Measurements from ENCODE around the gene CFAP410.
"Not testable (repeated sequence)": the region's sequence is repeated elsewhere in the genome, so short reads cannot be mapped to it uniquely, and the experiment has no call there.

Gene CFAP410

GRCh38 chr21:44310628-44311507, 28.3 kb downstream of the CFAP410 start:
- peaks cover 0 to 9% (median 6%) of the 10 kb centered on the region in 5 donors for H3K4me1 ChIP-seq (ENCODE audit: control insufficient read depth in 5 of 5, insufficient read depth in 5 of 5, low read length in 5 of 5)
- H3K27me3 ChIP-seq (ENCODE audit: control insufficient read depth in 5 of 5, insufficient read depth in 4 of 5, low read length in 5 of 5), result no peaks in the 10 kb centered on the region
- H3K9ac ChIP-seq (ENCODE audit: low read length in 5 of 5), result no peak overlapping the region
- H3K4me3 ChIP-seq (ENCODE audit: low read depth in 1 of 5, low read length in 5 of 5), result no peak overlapping the region
- H3K9me3 ChIP-seq (ENCODE audit: control insufficient read depth in 5 of 5, low read length in 5 of 5), result no peaks in the 10 kb centered on the region
- no peak overlapping the region for H3K27ac ChIP-seq (ENCODE audit: low read depth, low read length)
- H3K36me3 ChIP-seq (ENCODE audit: control insufficient read depth in 5 of 5, insufficient read depth in 5 of 5, low read length in 5 of 5), result peaks cover 0 to 87% (median 74%) of the 10 kb centered on the region in 5 donors

- Histone ChIP-seq H3K9me3 (ENCODE audit: control insufficient read depth in 5 of 5, low read length in 5 of 5) (no peaks in the 10 kb centered on the region), H3K4me1 (ENCODE audit: control insufficient read depth in 5 of 5, insufficient read depth in 5 of 5, low read length in 5 of 5) (peaks cover 6 to 43% (median 41%) of the 10 kb centered on the region in 5 donors), H3K9ac (ENCODE audit: low read length in 5 of 5) (peak overlapping the region in 1 of 5 donors; percentile 27), H3K4me3 (ENCODE audit: low read depth in 1 of 5, low read length in 5 of 5) (no peak overlapping the region), H3K27me3 (ENCODE audit: control insufficient read depth in 5 of 5, insufficient read depth in 4 of 5, low read length in 5 of 5) (no peaks in the 10 kb centered on the region), H3K36me3 (ENCODE audit: control insufficient read depth in 5 of 5, insufficient read depth in 5 of 5, low read length in 5 of 5) (peaks cover 0 to 51% (median 42%) of the 10 kb centered on the region in 5 donors), H3K27ac (ENCODE audit: low read depth, low read length) (no peak overlapping the region)
Observed at GRCh38 chr21:44306936-44307704, 32.1 kb downstream of the CFAP410 start.

DNA sequence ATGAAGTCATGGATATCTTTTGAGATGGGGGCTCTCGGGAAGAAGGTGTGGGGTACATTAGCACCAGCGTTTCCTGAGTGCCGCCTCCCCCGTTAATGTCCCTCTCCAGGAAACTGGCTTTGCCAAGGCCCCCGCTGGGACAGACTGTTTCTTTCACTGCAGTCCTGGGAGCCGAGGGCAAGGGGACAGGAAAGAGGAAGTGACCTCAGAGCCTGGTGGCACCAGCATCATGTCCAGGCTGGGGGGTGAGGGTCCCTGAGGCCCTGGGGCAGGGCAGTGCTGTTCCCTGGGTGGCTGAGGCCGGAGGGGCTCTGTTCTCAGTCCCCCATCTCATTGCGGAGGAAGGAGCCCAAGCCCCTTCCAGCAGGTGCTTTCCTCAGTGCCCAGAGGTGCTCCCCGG, 33.5 kb downstream of the CFAP410 start:
- Histone ChIP-seq H3K9ac (ENCODE audit: low read length in 5 of 5) (no peak overlapping the region), H3K27ac (ENCODE audit: low read depth, low read length) (no peak overlapping the region), H3K27me3 (ENCODE audit: control insufficient read depth in 5 of 5, insufficient read depth in 4 of 5, low read length in 5 of 5) (no peaks in the 10 kb centered on the region), H3K4me1 (ENCODE audit: control insufficient read depth in 5 of 5, insufficient read depth in 5 of 5, low read length in 5 of 5) (peaks cover 6 to 57% (median 55%) of the 10 kb centered on the region in 5 donors), H3K9me3 (ENCODE audit: control insufficient read depth in 5 of 5, low read length in 5 of 5) (no peaks in the 10 kb centered on the region), H3K4me3 (ENCODE audit: low read depth in 1 of 5, low read length in 5 of 5) (no peak overlapping the region), H3K36me3 (ENCODE audit: control insufficient read depth in 5 of 5, insufficient read depth in 5 of 5, low read length in 5 of 5) (peaks cover 0 to 36% (median 28%) of the 10 kb centered on the region in 5 donors)

GRCh38 chr21:44304877-44305293, 34.3 kb downstream of the CFAP410 start:
- Histone ChIP-seq H3K4me1 (ENCODE audit: control insufficient read depth in 5 of 5, insufficient read depth in 5 of 5, low read length in 5 of 5) (peaks cover 6 to 60% (median 58%) of the 10 kb centered on the region in 5 donors), H3K9me3 (ENCODE audit: control insufficient read depth in 5 of 5, low read length in 5 of 5) (no peaks in the 10 kb centered on the region), H3K27me3 (ENCODE audit: control insufficient read depth in 5 of 5, insufficient read depth in 4 of 5, low read length in 5 of 5) (no peaks in the 10 kb centered on the region), H3K27ac (ENCODE audit: low read depth, low read length) (no peak overlapping the region), H3K36me3 (ENCODE audit: control insufficient read depth in 5 of 5, insufficient read depth in 5 of 5, low read length in 5 of 5) (peaks cover 0 to 28% (median 20%) of the 10 kb centered on the region in 5 donors), H3K4me3 (ENCODE audit: low read depth in 1 of 5, low read length in 5 of 5) (no peak overlapping the region), H3K9ac (ENCODE audit: low read length in 5 of 5) (no peak overlapping the region)

DNA sequence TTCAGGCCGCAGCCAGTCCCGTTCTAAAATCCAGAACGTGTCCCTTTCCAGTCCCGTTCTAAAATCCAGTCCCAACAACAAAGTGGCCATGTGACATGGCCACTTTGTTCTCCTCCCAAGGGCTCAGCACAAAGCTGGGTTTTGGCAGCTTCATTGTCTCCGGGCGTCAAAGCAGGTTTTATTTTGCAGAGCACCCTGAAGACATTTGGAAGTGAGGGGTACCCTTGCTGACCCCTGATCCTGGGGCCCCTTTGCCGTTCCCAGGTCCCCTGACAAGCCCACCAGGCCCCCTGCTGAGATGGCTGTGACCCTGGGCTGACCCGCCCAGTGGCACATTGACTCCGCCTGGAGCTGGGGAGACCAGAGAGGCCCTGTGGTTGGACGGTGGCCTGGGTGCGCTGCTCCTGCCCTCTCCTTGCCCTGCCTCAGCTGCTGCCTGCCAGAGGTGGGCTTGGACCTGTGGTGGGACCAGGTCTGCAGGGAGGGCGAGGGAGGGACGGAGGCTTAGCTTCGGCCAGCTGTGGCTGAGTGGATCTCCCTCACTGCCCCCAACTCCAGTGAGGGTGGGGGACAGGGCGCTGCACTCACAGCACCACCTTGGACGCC, 35.1 kb downstream of the CFAP410 start:
- peak overlapping the region; percentile 47 for H3K27ac ChIP-seq (ENCODE audit: low read depth, low read length)

DNA sequence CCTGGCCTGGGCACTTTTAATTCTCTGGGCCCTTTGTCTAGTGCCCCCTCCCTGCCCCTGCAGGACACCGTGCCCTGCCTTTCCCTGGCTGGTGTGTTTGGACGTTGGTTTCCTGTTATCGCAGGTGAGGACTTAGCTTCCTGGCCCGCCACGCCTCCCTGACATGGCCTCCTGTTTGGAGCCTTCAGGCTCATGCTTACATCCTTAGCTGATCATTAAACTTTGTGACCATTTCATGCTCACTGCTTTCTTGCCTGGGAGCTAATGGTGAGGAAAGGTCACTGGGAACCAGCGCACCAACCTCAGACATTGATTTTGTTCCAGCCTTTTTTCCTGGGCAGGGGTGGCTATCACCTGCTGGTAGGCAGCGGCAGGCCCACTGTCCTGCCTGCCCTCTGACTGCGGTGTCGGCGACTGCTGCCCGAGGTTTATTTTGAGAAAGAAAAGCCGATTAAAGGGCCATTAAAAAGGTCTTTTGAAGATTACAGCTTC, 35.7 kb downstream of the CFAP410 start:
- Histone ChIP-seq H3K36me3 (ENCODE audit: control insufficient read depth in 5 of 5, insufficient read depth in 5 of 5, low read length in 5 of 5) (peaks cover 0 to 20% (median 14%) of the 10 kb centered on the region in 5 donors), H3K4me1 (ENCODE audit: control insufficient read depth in 5 of 5, insufficient read depth in 5 of 5, low read length in 5 of 5) (peaks cover 6 to 68% (median 66%) of the 10 kb centered on the region in 5 donors), H3K27ac (ENCODE audit: low read depth, low read length) (peak overlapping the region; percentile 47), H3K9ac (ENCODE audit: low read length in 5 of 5) (peak overlapping the region in 2 of 5 donors; percentile 15 to 62), H3K27me3 (ENCODE audit: control insufficient read depth in 5 of 5, insufficient read depth in 4 of 5, low read length in 5 of 5) (no peaks in the 10 kb centered on the region), H3K4me3 (ENCODE audit: low read depth in 1 of 5, low read length in 5 of 5) (no peak overlapping the region), H3K9me3 (ENCODE audit: control insufficient read depth in 5 of 5, low read length in 5 of 5) (no peaks in the 10 kb centered on the region)

More for the DNA sequence above, 35.1 kb downstream of the CFAP410 start:
- no peaks in the 10 kb centered on the region for H3K27me3 ChIP-seq (ENCODE audit: control insufficient read depth in 5 of 5, insufficient read depth in 4 of 5, low read length in 5 of 5)
- no peaks in the 10 kb centered on the region for H3K9me3 ChIP-seq (ENCODE audit: control insufficient read depth in 5 of 5, low read length in 5 of 5)
- H3K4me1 ChIP-seq (ENCODE audit: control insufficient read depth in 5 of 5, insufficient read depth in 5 of 5, low read length in 5 of 5), result peaks cover 6 to 66% (median 64%) of the 10 kb centered on the region in 5 donors
- peaks cover 0 to 25% (median 18%) of the 10 kb centered on the region in 5 donors for H3K36me3 ChIP-seq (ENCODE audit: control insufficient read depth in 5 of 5, insufficient read depth in 5 of 5, low read length in 5 of 5)
- H3K4me3 ChIP-seq (ENCODE audit: low read depth in 1 of 5, low read length in 5 of 5), result no peak overlapping the region
- H3K9ac ChIP-seq (ENCODE audit: low read length in 5 of 5), result peak overlapping the region in 2 of 5 donors; percentile 15 to 62

DNA sequence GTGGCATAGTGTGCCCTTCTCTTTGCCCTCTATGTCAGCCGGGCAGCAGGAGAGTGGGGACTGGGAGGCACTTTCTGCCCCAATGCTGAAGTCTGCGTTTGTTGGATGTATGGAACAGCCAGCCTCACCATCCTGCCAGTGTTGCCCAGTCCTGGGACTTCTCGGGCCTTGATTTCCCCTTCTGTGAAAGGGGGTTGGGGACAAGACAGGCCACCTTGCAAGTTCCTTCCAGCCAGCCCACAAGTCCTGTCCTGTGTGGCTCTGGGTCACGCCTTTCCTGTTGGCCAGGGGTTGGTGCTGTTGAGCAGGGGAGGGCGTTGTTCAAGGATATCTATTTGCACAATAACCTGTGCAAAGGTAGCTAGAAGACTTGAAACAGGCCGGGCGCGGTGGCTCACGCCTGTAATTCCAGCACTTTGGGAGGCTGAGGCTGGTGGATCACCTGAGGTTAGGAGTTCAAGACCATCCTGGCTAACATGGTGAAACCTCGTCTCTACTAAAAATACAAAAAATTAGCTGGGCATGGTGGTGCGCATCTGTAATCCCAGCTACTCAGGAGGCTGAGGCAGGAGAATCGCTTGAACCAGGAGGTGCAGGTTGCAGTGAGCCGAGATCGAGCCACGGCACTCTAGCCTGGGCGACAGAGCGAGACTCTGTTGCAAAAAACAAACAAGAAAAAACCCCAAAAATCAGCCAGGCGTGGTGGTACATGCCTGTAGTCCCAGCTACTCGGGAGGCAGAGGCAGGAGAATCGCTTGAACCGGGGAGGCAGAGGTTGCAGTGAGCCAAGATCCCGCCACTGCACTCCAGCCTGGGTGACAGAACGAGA, 36.4 kb downstream of the CFAP410 start:
- H3K4me1 ChIP-seq (ENCODE audit: control insufficient read depth in 5 of 5, insufficient read depth in 5 of 5, low read length in 5 of 5), result peaks cover 9 to 76% (median 72%) of the 10 kb centered on the region in 5 donors
- H3K27me3 ChIP-seq (ENCODE audit: control insufficient read depth in 5 of 5, insufficient read depth in 4 of 5, low read length in 5 of 5); H3K27ac ChIP-seq (ENCODE audit: low read depth, low read length); H3K9me3 ChIP-seq (ENCODE audit: control insufficient read depth in 5 of 5, low read length in 5 of 5): not testable (repeated sequence)
- H3K36me3 ChIP-seq (ENCODE audit: control insufficient read depth in 5 of 5, insufficient read depth in 5 of 5, low read length in 5 of 5), result peaks cover 0 to 15% (median 12%) of the 10 kb centered on the region in 5 donors
- H3K4me3 ChIP-seq (ENCODE audit: low read depth in 1 of 5, low read length in 5 of 5), result peak overlapping the region in 1 of 5 donors; percentile 11
- H3K9ac ChIP-seq (ENCODE audit: low read length in 5 of 5), result peak overlapping the region in 1 of 5 donors; percentile 31

- Histone ChIP-seq H3K4me3 (ENCODE audit: low read depth in 1 of 5, low read length in 5 of 5) (no peak overlapping the region), H3K27me3 (ENCODE audit: control insufficient read depth in 5 of 5, insufficient read depth in 4 of 5, low read length in 5 of 5) (no peaks in the 10 kb centered on the region), H3K9ac (ENCODE audit: low read length in 5 of 5) (peak overlapping the region in 1 of 5 donors; percentile 76), H3K9me3 (ENCODE audit: control insufficient read depth in 5 of 5, low read length in 5 of 5) (no peaks in the 10 kb centered on the region), H3K36me3 (ENCODE audit: control insufficient read depth in 5 of 5, insufficient read depth in 5 of 5, low read length in 5 of 5) (peaks cover 0 to 7% (median 5%) of the 10 kb centered on the region in 5 donors), H3K27ac (ENCODE audit: low read depth, low read length) (no peak overlapping the region), H3K4me1 (ENCODE audit: control insufficient read depth in 5 of 5, insufficient read depth in 5 of 5, low read length in 5 of 5) (peaks cover 9 to 82% (median 73%) of the 10 kb centered on the region in 5 donors)
Observed at GRCh38 chr21:44301961-44302406, 37.2 kb downstream of the CFAP410 start.

GRCh38 chr21:44301141-44301540, 38.0 kb downstream of the CFAP410 start:
- peaks cover 9 to 79% (median 72%) of the 10 kb centered on the region in 5 donors for H3K4me1 ChIP-seq (ENCODE audit: control insufficient read depth in 5 of 5, insufficient read depth in 5 of 5, low read length in 5 of 5)
- H3K36me3 ChIP-seq (ENCODE audit: control insufficient read depth in 5 of 5, insufficient read depth in 5 of 5, low read length in 5 of 5), result no peaks in the 10 kb centered on the region
- peak overlapping the region in 4 of 5 donors; percentile 68 to 78 (median 76) for H3K9ac ChIP-seq (ENCODE audit: low read length in 5 of 5)
- peak overlapping the region; percentile 31 to 77 (median 70) for H3K4me3 ChIP-seq (ENCODE audit: low read depth in 1 of 5, low read length in 5 of 5)
- H3K27me3 ChIP-seq (ENCODE audit: control insufficient read depth in 5 of 5, insufficient read depth in 4 of 5, low read length in 5 of 5), result no peaks in the 10 kb centered on the region
- peak overlapping the region; percentile 50 for H3K27ac ChIP-seq (ENCODE audit: low read depth, low read length)
- H3K9me3 ChIP-seq (ENCODE audit: control insufficient read depth in 5 of 5, low read length in 5 of 5), result no peaks in the 10 kb centered on the region
